ENCODE measurements around the gene ZFAND3. TPM values are rescaled to one million over a fixed set of nuclear protein-coding genes. Genes with fewer than 3 reads are reported as not detected.
A peak's percentile ranks its signal among the peaks of the same experiment; 100 is the strongest.

The ZFAND3 gene
- total RNA-seq, 4 donors from 2014 or later: 37.3 to 70.1 (median 55.2) TPM

GRCh38 chr6:37812841-37813240 is 6.7 kb upstream of the ZFAND3 start:
- 88% methylated on average over 1 of the region's 1 CpG for WGBS
- Histone ChIP-seq H3K4me1 (peaks cover 2 to 8% (median 5%) of the 10 kb centered on the region in 4 donors), H3K4me3 (no peak overlapping the region), H3K27ac (replicated peaks in 1 of 4) (no peak overlapping the region), H3K27me3 (no peaks in the 10 kb centered on the region), H3K9me3 (no peaks in the 10 kb centered on the region), H3K36me3 (no peaks in the 10 kb centered on the region)
- no peak for TF ChIP-seq POLR2A (IDR thresholded peaks at IDR 0.05; ENCODE audit: low read depth)
- TF ChIP-seq CTCF (IDR thresholded peaks at IDR 0.05): no peak
- TF ChIP-seq EP300 (IDR thresholded peaks at IDR 0.05): no peak
- TF ChIP-seq POLR2AphosphoS5 (IDR thresholded peaks at IDR 0.05): no peak
- intact Hi-C loops (cut with DNase I): no loop called here
- DNase-seq (ENCODE audit: extremely low spot score): no peak

GRCh38 chr6:37814374-37814773 is 5.2 kb upstream of the ZFAND3 start:
- Histone ChIP-seq H3K4me1 (peaks cover 1 to 10% (median 8%) of the 10 kb centered on the region in 4 donors), H3K4me3 (no peak overlapping the region), H3K27me3 (no peaks in the 10 kb centered on the region), H3K27ac (replicated peaks in 1 of 4) (no peak overlapping the region), H3K36me3 (no peaks in the 10 kb centered on the region), H3K9me3 (no peaks in the 10 kb centered on the region)
- no peak for TF ChIP-seq POLR2A (IDR thresholded peaks at IDR 0.05; ENCODE audit: low read depth)
- no peak for TF ChIP-seq CTCF (IDR thresholded peaks at IDR 0.05)
- no peak for TF ChIP-seq POLR2AphosphoS5 (IDR thresholded peaks at IDR 0.05)
- TF ChIP-seq EP300 (IDR thresholded peaks at IDR 0.05): no peak
- 92% methylated on average over 6 of the region's 6 CpGs for WGBS
- intact Hi-C loops (cut with DNase I): no loop called here
- no peak for DNase-seq (ENCODE audit: extremely low spot score)

- peaks cover 12 to 26% (median 22%) of the 10 kb centered on the region in 4 donors for H3K4me1 ChIP-seq
- intact Hi-C loops (cut with DNase I): no loop called here
- WGBS: 82% methylated on average over 7 of the region's 7 CpGs
Measured at GRCh38 chr6:37816599-37817375, 2.7 kb upstream of the ZFAND3 start.

GRCh38 chr6:37818536-37819176 is 871 bp upstream of the ZFAND3 start:
- peak; percentile 99 for DNase-seq (ENCODE audit: extremely low spot score)
- intact Hi-C loops (cut with DNase I): no loop called here
- WGBS: under 1% methylated on average over 23 of the region's 27 CpGs
- H3K27ac ChIP-seq (replicated peaks in 1 of 4): peak overlapping the region; percentile 94 to 99 (median 97)
- no peaks in the 10 kb centered on the region for H3K9me3 ChIP-seq
- H3K36me3 ChIP-seq: no peaks in the 10 kb centered on the region
- TF ChIP-seq POLR2AphosphoS5 (IDR thresholded peaks at IDR 0.05): peak; percentile 71 to 94
- TF ChIP-seq POLR2A (IDR thresholded peaks at IDR 0.05; ENCODE audit: low read depth): peak; percentile 83
- no peak for TF ChIP-seq CTCF (IDR thresholded peaks at IDR 0.05)
- no peak for TF ChIP-seq EP300 (IDR thresholded peaks at IDR 0.05)
- H3K4me1 ChIP-seq: peaks cover 31 to 45% (median 40%) of the 10 kb centered on the region in 4 donors
- no peaks in the 10 kb centered on the region for H3K27me3 ChIP-seq
- peak overlapping the region; percentile 94 to 98 (median 96) for H3K4me3 ChIP-seq

More at GRCh38 chr6:37816599-37817375, 2.7 kb upstream of the ZFAND3 start:
- Histone ChIP-seq H3K9me3 (no peaks in the 10 kb centered on the region), H3K4me3 (no peak overlapping the region), H3K27ac (replicated peaks in 1 of 4) (no peak overlapping the region), H3K36me3 (no peaks in the 10 kb centered on the region), H3K27me3 (no peaks in the 10 kb centered on the region)
- DNase-seq (ENCODE audit: extremely low spot score): no peak
- no peak for TF ChIP-seq POLR2A (IDR thresholded peaks at IDR 0.05; ENCODE audit: low read depth)
- no peak for TF ChIP-seq CTCF (IDR thresholded peaks at IDR 0.05)
- no peak for TF ChIP-seq POLR2AphosphoS5 (IDR thresholded peaks at IDR 0.05)
- no peak for TF ChIP-seq EP300 (IDR thresholded peaks at IDR 0.05)
